ENCODE measurements around the gene S100A6.
A peak's percentile ranks its signal among the peaks of the same experiment; 100 is the strongest.

Gene S100A6

DNA sequence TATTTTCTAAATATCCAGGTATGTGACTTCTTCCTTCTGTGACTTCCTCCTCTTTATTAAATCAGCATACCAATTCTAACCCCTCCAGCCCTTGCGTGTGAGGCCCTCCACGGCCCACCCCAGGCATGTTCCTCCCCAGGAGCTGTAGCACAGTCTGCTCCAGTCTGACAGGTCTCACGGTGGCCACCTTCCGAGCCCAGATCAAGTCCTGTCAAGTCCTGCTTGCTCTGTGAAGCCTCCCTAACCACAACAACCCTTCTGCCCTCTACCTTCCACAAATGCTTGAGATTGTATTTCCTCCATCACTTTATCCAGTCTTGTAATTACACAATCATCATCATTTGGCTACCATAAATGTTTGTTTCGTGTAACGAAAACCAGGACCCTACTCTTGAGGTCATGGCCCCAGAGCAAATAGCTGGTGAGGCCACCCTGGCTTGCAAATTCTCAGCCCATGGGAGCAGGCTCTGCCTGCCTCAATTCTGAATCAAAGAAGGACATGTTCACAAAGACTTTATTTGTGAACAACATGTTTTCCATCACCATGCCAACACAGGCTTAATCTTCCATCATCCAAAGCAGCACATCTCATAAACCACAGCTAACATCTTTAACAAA lies 42.3 kb downstream of the S100A6 start:
- no peak for DNase-seq

DNA sequence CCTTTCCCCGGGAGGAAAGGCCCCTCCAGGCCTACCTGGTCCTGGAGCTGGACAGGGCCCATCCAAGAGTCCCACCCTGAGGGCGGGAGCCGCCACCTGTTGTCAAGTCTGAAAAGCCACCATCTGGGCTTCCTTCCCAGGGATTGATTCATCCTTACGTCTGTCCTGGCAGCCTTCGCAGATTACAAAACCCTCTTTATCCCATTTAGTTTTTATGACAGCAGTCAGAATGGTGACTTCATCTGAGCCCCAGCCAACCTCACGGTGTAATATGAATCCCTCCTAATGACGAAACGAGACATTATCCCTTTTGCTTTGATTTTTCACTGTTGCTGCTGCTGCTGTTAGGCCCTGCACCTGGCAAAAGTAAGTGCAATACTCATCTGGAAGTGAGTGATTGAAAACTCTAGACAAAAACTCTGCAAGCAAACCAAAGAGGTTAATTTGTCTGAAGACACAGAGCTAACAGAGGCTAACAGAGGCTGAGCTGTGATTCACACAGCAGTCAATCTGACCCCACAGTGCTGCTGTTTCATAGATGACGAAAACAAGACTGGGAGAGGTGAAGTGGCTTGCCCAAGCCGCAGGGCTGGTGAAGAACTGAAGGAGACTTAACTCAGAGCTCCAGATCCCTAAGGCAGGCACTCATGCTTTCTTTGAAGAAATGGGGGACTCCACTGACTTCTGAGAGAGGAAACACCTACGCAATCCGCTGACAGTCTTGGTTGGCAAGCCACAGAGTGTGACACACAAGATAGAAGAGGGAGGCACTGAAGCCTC lies 45.3 kb downstream of the S100A6 start:
- peak; percentile 99 for DNase-seq

DNA sequence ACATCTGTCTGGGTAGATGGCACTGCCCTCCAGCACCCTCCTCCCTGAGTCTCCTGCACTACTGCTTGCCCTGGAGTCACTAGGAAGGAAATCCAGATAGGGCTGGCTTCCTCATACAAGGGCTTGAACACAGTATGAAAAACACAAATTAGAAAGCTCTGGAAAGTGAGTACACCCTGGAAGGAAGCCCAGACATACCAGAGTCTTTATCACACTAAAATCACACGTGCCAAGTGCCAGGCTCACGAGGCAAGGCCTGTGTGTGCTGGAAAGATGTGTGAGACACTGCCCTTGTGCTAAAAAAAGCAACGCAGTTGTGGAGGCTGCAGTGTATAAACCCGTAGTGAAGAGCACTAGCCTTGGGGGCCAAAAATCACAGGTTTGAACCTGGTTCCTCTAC lies 47.1 kb downstream of the S100A6 start:
- DNase-seq, result peak; percentile 61

DNA sequence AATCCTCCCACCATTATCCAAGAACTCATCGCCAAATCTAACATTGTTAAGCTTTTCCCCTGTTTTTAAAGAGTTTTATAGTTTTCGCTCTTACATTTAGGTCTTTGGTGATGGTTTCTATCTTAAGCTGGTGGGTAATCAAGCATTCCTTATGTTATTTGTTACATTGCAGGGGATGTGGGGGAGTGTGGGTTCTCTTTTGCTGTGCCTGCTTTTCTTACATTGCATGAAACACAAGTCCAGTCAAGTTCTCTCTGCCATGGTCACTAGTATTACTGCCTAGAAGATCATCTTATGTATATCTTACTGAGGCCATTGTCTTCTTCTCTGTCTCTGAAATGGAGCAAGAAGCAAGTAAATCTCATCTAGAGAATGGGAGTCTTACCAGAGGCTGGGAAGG lies 48.1 kb downstream of the S100A6 start:
- no peak for DNase-seq

DNA sequence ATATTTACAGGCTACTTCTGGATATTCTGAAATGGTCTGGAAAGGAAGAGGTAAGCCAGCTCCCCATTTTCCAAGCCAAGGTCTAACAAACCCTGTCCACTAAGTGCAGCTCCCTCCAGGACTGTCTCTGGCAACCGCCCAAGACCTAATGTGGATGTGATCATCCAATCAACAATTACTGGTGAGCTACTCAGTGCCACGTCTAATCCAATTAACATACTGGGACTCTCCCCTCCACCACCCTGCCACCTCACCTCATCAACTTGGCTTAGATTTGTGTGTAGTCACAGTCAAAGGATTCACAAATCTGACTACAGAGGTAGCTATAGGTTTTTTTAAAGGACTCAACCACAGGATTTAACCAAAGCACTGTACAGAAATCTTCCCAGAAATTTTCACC lies 49.9 kb downstream of the S100A6 start:
- DNase-seq, result peak; percentile 99

All from NCI-H69 (cell line).